PFSK-1 (cell line): ENCODE results near the gene ADNP2.

Experiments used
- FOXP2 ChIP-seq: optimal IDR thresholded peaks from 2 replicates; pipeline ENCODE3; 2011; ENCODE audit warnings: borderline replicate concordance, control low read depth, inconsistent platforms; ENCODE audit not compliant: insufficient read depth; ENCODE audit errors: extremely low read length, extremely low read depth
- POLR2AphosphoS5 ChIP-seq: IDR thresholded peaks from 2 replicates; pipeline ENCODE4 v1.6.1; 2012; ENCODE audit warnings: low read depth, mild to moderate bottlenecking, control low read depth, low read length, moderate library complexity
- REST ChIP-seq, 2 experiments: IDR thresholded peaks; 2 replicates each; pipeline versions ENCODE4 v1.6.1 to v1.8.0; 2011 to 2012; ENCODE audit warnings: low read depth in 2 of 2, low read length in 2 of 2, control low read depth in 1 of 2, inconsistent platforms in 1 of 2, mild to moderate bottlenecking in 1 of 2, moderate library complexity in 1 of 2; ENCODE audit not compliant: insufficient read depth in 1 of 2
- SIN3A ChIP-seq: IDR thresholded peaks from 2 replicates; pipeline ENCODE4 v1.6.1; 2012; ENCODE audit warnings: mild to moderate bottlenecking, low read length, moderate library complexity, borderline replicate concordance; ENCODE audit not compliant: insufficient read depth
- TAF1 ChIP-seq: IDR thresholded peaks from 2 replicates; pipeline ENCODE4 v1.6.1; 2012; ENCODE audit warnings: low read length, control low read depth, borderline replicate concordance; ENCODE audit not compliant: insufficient read depth

Gene ADNP2

DNA sequence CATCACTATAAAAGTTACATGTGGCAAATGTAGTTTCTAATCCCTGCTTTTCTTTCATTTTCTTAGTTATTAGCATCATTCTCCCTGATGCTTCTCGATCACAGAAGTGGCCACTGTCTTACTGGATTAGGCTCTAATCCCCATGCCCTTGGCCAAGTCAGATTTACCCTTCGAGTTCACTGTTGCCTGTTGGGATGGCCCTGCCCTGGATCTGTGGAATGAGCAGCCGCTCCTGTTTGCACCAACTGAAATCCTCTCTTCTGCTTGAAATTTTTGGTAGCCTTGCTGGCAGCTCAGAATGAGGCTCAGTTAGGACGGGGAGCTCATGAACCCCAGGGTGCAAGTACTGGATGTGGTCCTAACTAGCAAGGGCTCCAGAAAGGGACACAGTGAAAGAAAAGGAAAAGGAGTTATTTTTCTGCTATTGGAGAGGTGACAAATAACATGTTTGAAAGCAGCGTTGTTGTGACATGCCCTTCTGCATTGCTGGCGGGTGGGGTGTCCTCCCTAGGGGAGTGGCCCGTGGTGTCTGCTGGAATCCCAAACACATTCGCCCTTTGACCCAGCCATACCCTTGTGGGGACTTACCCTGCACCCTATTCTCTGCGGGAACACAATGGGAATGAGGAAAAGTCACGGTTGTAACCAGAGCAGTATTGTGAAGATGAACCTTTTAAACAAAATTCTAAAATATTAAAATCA is 40.3 kb upstream of the ADNP2 start:
- no peak for TF ChIP-seq REST (IDR thresholded peaks at IDR 0.05; ENCODE audit: insufficient read depth in 1 of 2, low read depth in 2 of 2, low read length in 2 of 2)
- no peak for TF ChIP-seq POLR2AphosphoS5
- no peak for TF ChIP-seq FOXP2
- TF ChIP-seq SIN3A: no peak
- TF ChIP-seq TAF1: no peak

DNA sequence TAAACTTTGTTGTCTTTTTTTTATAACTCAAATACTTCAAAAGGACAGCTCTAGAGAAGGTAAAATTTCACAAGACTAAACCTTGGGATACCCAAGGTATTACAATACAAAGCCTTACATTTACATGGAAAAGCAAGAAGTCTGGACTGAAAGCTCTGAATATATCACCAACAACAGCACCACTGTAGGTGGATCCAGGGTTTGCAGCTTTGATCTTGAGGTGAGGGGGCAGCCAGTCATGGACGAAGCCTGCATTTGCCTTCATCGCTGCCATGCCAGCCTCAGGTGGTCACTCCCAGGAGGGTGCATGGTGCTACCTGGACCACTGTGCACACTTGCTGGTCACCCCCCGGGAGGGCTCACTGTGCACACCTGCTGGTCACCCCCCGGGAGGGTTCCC is 38.2 kb upstream of the ADNP2 start:
- no peak for TF ChIP-seq SIN3A
- TF ChIP-seq POLR2AphosphoS5: no peak
- TF ChIP-seq TAF1: no peak
- TF ChIP-seq REST (IDR thresholded peaks at IDR 0.05; ENCODE audit: insufficient read depth in 1 of 2, low read depth in 2 of 2, low read length in 2 of 2): no peak
- TF ChIP-seq FOXP2: no peak

DNA sequence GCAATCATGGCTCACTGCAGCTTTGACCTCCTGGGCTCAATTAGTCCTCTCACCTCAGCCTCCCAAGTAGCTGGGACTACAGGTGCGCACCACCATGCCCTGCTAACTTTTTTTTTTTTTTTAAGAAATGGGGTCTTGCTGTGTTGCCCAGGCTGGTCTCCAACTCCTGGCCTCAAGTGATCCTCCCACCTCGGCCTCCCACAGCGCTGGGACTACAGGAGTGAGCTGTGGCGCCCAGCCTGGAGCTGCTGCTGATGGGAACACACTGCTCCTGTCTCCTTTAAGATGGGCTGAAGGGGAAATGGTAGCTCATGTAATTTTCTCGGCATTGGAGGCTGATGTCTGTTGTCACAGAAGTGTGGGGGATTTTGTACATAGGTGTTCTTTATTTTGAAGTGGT is 34.9 kb upstream of the ADNP2 start:
- TF ChIP-seq FOXP2 (no peak), REST (IDR thresholded peaks at IDR 0.05; ENCODE audit: insufficient read depth in 1 of 2, low read depth in 2 of 2, low read length in 2 of 2) (no peak), POLR2AphosphoS5 (no peak), SIN3A (no peak)

GRCh38 chr18:80074697-80075096 is 34.4 kb upstream of the ADNP2 start:
- TF ChIP-seq REST (IDR thresholded peaks at IDR 0.05; ENCODE audit: insufficient read depth in 1 of 2, low read depth in 2 of 2, low read length in 2 of 2) (no peak), SIN3A (no peak), TAF1 (no peak), FOXP2 (no peak), POLR2AphosphoS5 (no peak)

DNA sequence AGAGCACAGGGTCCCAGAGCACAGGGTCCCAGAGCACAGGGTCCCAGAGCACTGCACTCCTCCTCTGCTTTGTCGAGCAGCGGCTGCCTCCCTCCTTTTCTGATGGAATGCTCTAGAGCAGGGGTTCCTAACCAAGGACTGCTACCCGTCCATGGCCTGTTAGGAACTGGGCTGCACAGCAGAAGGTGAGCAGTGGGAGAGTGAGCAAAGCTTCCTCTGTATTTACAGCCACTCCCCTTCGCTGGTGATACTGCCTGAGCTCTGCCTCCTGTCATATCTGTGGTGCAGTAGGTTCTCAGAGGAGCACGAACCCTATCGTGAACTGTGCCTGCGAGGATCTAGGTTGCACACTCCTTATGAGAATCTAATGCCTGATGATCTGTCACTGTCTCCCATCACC is 33.1 kb upstream of the ADNP2 start:
- TF ChIP-seq REST (IDR thresholded peaks at IDR 0.05; ENCODE audit: insufficient read depth in 1 of 2, low read depth in 2 of 2, low read length in 2 of 2) (no peak), POLR2AphosphoS5 (no peak), SIN3A (no peak), FOXP2 (no peak), TAF1 (no peak)
